Head of caudate nucleus (tissue), 42 donors: ENCODE data around the gene KRTAP10-7.
"Not testable (repeated sequence)": the region's sequence is repeated elsewhere in the genome, so short reads cannot be mapped to it uniquely, and the experiment has no call there.

ENCODE experiments used
- DNase-seq, 42 donors: peaks; one replicate each; pipeline versions ENCODE4 v3.0.0 to v3.0.0-alpha.2; 2020 to 2021; ENCODE audit warnings: mixed read lengths in 7 of 42
- intact Hi-C: fragments of 100-400 bp; cut with DNase I; formaldehyde crosslinking; loops from one replicate; pipeline ENCODE4 v1.15.0; 2022

Gene KRTAP10-7

GRCh38 chr21:44582055-44582454, 18.3 kb upstream of the KRTAP10-7 start:
- DNase-seq, result no peak
- intact Hi-C loops, result no loop called here

- intact Hi-C loops, result no loop called here
- no peak for DNase-seq
Measured at GRCh38 chr21:44583089-44583799, 17.2 kb upstream of the KRTAP10-7 start.

GRCh38 chr21:44583800-44584147, 16.6 kb upstream of the KRTAP10-7 start:
- intact Hi-C loops, result no loop called here
- DNase-seq, result peak in 15 of 42 donors; percentile 12 to 55 (median 38)

- intact Hi-C loops, result no loop called here
- no peak for DNase-seq
Measured at GRCh38 chr21:44585892-44586291, 14.5 kb upstream of the KRTAP10-7 start.

GRCh38 chr21:44589094-44589493, 11.3 kb upstream of the KRTAP10-7 start:
- intact Hi-C loops, result no loop called here
- DNase-seq, result peak in 1 of 42 donors; percentile 8

- peak in 1 of 42 donors; percentile 31 for DNase-seq
- intact Hi-C loops, result no loop called here
Measured at GRCh38 chr21:44589586-44590305, 10.7 kb upstream of the KRTAP10-7 start.

DNA sequence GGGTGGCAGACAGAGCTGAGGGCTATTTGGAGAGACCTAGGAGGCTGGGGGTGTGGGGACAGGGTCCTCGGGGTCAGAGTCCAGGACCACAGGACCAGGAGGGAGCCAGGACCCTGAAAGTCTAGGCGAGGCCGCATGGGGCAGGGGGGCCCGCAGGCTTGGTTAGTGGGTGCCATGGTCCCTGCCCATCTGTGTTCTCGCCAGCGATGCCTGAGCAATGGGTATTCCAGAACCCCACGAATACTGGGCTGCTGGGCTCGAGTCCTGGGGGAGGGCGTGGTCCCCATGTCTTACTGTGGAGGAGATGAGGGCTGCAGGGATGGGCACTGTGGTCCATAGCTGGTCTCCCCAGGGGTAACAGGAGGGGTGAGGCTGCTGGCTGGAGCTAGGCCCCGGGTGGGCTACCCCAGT, 10.1 kb upstream of the KRTAP10-7 start:
- DNase-seq, result peak in 1 of 42 donors; percentile 13
- intact Hi-C loops, result no loop called here

- DNase-seq, result peak in 1 of 42 donors; percentile 14
- intact Hi-C loops, result not testable (repeated sequence)
Measured at GRCh38 chr21:44590897-44591800, 9.2 kb upstream of the KRTAP10-7 start.

DNA sequence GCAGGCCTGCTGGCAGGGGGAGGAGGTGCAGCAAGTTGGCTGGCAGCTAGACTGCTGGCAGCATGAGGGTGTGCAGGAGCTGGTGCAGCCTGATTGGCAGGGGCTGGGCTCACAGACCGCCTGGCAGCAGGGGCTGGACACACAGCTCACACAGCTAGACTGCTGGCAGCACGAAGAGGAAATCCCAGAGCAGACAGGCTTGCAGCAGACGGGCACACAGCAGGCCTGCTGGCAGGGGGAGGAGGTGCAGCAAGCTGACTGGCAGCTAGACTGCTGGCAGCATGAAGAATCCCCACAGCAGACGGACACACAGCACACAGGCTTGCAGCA, 8.6 kb upstream of the KRTAP10-7 start:
- intact Hi-C loops, result not testable (repeated sequence)
- DNase-seq, result peak in 1 of 42 donors; percentile 10

GRCh38 chr21:44592446-44593311, 7.7 kb upstream of the KRTAP10-7 start, which contains the start of gene KRTAP10-6:
TSS of gene KRTAP10-6 (minus strand) at chr21:44592505. CDS start at chr21:44592484, 21 bp downstream.
- intact Hi-C loops, result no loop called here
- no peak for DNase-seq

- no peak for DNase-seq
- intact Hi-C loops, result no loop called here
Measured at GRCh38 chr21:44593598-44594405, 6.6 kb upstream of the KRTAP10-7 start.

DNA sequence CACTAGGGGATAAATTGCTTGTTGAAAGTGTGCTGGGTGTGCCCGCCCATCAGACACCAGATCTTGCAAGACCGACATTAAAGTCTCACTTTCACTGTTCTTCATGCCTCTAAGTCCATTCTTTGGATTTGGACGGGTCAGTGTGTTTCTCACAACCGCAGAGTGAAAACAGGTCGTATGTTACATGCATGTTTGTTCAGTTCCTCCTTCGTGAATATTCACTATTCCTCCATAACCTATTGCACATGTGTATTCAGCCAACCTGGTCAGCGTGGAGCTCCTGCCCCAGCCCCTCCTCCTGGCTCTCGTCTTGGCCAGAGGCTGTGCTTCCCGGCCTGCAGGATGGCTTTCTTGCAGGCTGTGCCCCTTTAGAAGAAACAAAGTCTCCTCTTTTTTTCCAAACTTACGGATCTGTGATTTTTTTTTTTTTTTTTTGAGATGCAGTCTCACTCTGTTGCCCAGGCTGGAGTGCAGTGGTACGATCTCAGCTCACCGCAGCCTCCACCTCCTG, 5.9 kb upstream of the KRTAP10-7 start:
- intact Hi-C loops, result no loop called here
- no peak for DNase-seq

GRCh38 chr21:44595524-44595923, 4.9 kb upstream of the KRTAP10-7 start:
- intact Hi-C loops, result no loop called here
- no peak for DNase-seq

- DNase-seq, result peak in 1 of 42 donors; percentile 17
- intact Hi-C loops, result no loop called here
Measured at GRCh38 chr21:44596068-44596725, 4.2 kb upstream of the KRTAP10-7 start.

GRCh38 chr21:44598061-44598460, 2.3 kb upstream of the KRTAP10-7 start:
- DNase-seq, result no peak
- intact Hi-C loops, result no loop called here

GRCh38 chr21:44599264-44600029, 950 bp upstream of the KRTAP10-7 start:
- DNase-seq, result no peak
- intact Hi-C loops, result no loop called here
